Measurements from ENCODE around the gene RSPH1.

- TF ChIP-seq ARNTL (CRISPR knock-in tag; IDR thresholded peaks at IDR 0.05; ENCODE audit: borderline replicate concordance, low read depth) = no peak
- TF ChIP-seq ESRRG (CRISPR knock-in tag; IDR thresholded peaks at IDR 0.05) = no peak
- TF ChIP-seq POU6F1 (CRISPR knock-in tag; IDR thresholded peaks at IDR 0.05; ENCODE audit: borderline replicate concordance, low read depth) = no peak
- no peak for TF ChIP-seq ZNF565 (CRISPR knock-in tag; conservative IDR thresholded peaks at IDR 0.05; ENCODE audit: low read depth)
- TF ChIP-seq, protein P1, sequence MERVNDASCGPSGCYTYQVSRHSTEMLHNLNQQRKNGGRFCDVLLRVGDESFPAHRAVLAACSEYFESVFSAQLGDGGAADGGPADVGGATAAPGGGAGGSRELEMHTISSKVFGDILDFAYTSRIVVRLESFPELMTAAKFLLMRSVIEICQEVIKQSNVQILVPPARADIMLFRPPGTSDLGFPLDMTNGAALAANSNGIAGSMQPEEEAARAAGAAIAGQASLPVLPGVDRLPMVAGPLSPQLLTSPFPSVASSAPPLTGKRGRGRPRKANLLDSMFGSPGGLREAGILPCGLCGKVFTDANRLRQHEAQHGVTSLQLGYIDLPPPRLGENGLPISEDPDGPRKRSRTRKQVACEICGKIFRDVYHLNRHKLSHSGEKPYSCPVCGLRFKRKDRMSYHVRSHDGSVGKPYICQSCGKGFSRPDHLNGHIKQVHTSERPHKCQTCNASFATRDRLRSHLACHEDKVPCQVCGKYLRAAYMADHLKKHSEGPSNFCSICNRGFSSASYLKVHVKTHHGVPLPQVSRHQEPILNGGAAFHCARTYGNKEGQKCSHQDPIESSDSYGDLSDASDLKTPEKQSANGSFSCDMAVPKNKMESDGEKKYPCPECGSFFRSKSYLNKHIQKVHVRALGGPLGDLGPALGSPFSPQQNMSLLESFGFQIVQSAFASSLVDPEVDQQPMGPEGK (CRISPR knock-in tag; IDR thresholded peaks at IDR 0.05; ENCODE audit: borderline replicate concordance) = no peak
- TF ChIP-seq TOX (CRISPR knock-in tag; IDR thresholded peaks at IDR 0.05; ENCODE audit: borderline replicate concordance) = no peak
- no peak for TF ChIP-seq OSR1 (CRISPR knock-in tag; IDR thresholded peaks at IDR 0.05)
- TF ChIP-seq ZFP30 (CRISPR knock-in tag; IDR thresholded peaks at IDR 0.05) = no peak
- TF ChIP-seq CSDC2 (CRISPR knock-in tag; IDR thresholded peaks at IDR 0.05) = no peak
Observed at GRCh38 chr21:42522771-42523170, 26.7 kb upstream of the RSPH1 start.
